HG03558 (cell line): Measurements from ENCODE around the gene SQSTM1.

Source experiments
- ATAC-seq: cut with Tn5 transposase; IDR thresholded peaks from one replicate; pipeline ENCODE4 v1.9.1; 2021; ENCODE audit warnings: moderate number of reproducible peaks; ENCODE audit not compliant: unreplicated experiment; ENCODE audit errors: extremely low read depth

Gene SQSTM1

GRCh38 chr5:179885491-179886090 lies 64.9 kb downstream of the SQSTM1 start:
- ATAC-seq = no peak

GRCh38 chr5:179886190-179886911 lies 65.6 kb downstream of the SQSTM1 start:
- no peak for ATAC-seq

- ATAC-seq = no peak
Measured at GRCh38 chr5:179887095-179887494, 66.4 kb downstream of the SQSTM1 start.
